ENCODE results near the gene TXNDC12. TPM values are rescaled to one million over a fixed set of nuclear protein-coding genes. Genes with fewer than 3 reads are reported as not detected.
"Not testable (repeated sequence)": the region's sequence is repeated elsewhere in the genome, so short reads cannot be mapped to it uniquely, and the experiment has no call there.

The TXNDC12 gene
- total RNA-seq, 1 donor from 2014 or later = 85.7 TPM

DNA sequence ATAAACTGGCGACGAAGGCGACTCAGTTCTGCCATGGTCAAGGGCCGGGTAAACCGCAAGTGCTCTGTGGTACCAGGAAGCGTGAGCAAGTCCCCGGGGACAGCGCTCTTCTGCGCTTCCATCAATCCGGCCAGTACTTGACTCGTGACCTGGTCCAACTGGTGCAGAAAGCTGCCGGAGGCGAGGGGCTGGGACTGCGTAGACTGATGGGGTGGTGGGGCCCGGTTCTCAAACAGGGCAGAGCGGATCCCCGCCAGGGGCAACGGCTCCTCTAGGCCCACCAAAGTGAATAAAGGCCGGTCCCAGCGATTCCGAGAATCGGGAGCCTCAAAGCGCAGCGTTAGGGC lies 22.2 kb downstream of the TXNDC12 start:
- peak overlapping the region; percentile 89 for H3K4me3 ChIP-seq (ENCODE audit: low read depth, low read length)
- TF ChIP-seq, protein P1, sequence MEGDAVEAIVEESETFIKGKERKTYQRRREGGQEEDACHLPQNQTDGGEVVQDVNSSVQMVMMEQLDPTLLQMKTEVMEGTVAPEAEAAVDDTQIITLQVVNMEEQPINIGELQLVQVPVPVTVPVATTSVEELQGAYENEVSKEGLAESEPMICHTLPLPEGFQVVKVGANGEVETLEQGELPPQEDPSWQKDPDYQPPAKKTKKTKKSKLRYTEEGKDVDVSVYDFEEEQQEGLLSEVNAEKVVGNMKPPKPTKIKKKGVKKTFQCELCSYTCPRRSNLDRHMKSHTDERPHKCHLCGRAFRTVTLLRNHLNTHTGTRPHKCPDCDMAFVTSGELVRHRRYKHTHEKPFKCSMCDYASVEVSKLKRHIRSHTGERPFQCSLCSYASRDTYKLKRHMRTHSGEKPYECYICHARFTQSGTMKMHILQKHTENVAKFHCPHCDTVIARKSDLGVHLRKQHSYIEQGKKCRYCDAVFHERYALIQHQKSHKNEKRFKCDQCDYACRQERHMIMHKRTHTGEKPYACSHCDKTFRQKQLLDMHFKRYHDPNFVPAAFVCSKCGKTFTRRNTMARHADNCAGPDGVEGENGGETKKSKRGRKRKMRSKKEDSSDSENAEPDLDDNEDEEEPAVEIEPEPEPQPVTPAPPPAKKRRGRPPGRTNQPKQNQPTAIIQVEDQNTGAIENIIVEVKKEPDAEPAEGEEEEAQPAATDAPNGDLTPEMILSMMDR (conservative IDR thresholded peaks at IDR 0.05; ENCODE audit: low read depth, low read length) = no peak
- DNase-seq (ENCODE audit: low read depth) = no peak

DNA sequence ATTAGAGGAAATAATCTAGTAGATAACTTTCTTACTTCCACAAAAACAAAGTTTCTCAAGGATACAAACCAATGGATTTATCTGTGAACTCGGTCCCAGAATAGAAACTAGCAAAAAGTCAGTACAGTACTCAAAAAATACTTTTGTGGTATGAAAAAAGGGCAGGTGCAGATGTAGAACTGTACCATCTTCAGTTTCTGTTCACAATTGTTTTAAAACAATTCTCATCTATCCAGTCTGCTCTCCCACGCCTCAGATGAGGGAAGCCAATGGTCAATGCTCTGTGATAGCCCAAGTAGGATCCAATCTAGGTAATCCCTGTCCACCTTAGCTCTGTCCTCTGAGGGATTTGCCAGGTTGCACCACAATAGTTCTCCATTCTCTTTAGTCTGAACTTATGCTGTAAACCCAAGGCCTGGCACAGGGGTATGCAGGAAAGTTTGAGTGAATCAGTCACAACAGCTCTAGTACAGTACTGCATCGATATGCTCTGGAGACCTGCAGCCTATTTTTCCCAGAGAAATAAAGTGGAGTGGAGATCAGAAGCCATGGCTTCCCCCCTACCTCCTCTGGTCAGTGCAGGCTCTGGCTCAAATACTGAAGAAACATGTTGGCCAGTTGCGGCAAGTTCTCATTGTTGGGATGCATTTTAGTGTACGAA lies 22.7 kb downstream of the TXNDC12 start:
- no peak for DNase-seq (ENCODE audit: low read depth)

DNA sequence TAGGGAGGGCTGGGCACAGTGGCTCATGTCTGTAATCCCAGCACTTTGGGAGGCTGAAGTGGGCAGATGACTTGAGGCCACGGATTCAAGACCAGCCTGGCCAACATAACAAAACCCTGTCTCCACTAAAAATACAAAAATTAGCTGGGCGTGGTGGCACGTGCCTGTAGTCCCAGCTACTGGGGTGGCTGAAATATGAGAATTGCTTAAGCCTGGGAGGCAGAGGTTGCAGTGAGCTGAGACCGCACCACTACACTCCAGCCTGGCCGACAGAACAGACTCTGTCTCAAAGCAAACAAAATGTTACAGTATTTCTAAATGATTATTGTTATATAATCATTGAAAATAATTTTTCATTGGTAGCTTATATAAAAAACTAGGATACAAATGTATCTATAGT lies 26.2 kb downstream of the TXNDC12 start:
- H3K4me3 ChIP-seq (ENCODE audit: low read depth, low read length); DNase-seq (ENCODE audit: low read depth): not testable (repeated sequence)

More for the DNA sequence above, 22.7 kb downstream of the TXNDC12 start:
- peak overlapping the region; percentile 89 for H3K4me3 ChIP-seq (ENCODE audit: low read depth, low read length)
- TF ChIP-seq, protein P1 (conservative IDR thresholded peaks at IDR 0.05; ENCODE audit: low read depth, low read length) = no peak

DNA sequence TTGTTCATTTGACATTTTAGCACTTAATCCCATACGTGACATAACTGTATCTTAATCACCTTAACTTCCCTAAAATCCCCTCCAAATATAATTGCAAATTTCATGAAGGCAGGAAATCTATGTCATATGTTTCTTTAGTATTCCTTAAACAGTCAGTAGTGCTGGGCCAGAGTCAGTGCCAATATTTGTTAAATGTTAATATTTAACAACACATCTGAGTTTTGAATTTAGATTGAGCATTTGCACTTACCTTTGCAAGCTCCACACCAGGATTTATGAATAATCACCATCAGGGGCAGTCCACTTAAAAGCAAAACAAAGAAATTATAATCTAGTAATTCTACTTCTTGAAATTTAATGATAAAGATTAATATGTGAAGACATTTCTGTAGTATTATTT lies 26.7 kb downstream of the TXNDC12 start:
- DNase-seq (ENCODE audit: low read depth) = no peak
- TF ChIP-seq, protein P1 (conservative IDR thresholded peaks at IDR 0.05; ENCODE audit: low read depth, low read length) = no peak
- H3K4me3 ChIP-seq (ENCODE audit: low read depth, low read length) = no peak overlapping the region

DNA sequence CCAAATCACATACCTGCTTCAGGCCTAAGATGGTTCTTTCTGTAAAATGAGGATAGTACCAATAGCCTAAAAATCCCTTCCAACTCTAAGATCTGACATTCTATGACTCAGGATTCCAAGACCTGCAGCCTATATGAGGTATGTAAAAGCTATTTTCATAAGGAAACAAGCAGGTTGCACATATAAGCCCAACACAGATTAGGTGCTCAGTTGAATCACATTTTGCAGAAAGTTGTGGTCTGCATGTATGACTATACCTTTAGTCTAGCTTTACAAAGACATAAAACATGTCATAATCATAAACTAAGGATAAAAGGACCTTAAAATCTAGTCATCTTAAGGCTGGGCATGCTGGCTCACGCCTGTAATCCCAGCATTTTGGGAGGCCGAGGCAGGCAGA lies 28.7 kb downstream of the TXNDC12 start:
- no peak for DNase-seq (ENCODE audit: low read depth)
- TF ChIP-seq, protein P1 (conservative IDR thresholded peaks at IDR 0.05; ENCODE audit: low read depth, low read length) = no peak
- H3K4me3 ChIP-seq (ENCODE audit: low read depth, low read length) = no peak overlapping the region

DNA sequence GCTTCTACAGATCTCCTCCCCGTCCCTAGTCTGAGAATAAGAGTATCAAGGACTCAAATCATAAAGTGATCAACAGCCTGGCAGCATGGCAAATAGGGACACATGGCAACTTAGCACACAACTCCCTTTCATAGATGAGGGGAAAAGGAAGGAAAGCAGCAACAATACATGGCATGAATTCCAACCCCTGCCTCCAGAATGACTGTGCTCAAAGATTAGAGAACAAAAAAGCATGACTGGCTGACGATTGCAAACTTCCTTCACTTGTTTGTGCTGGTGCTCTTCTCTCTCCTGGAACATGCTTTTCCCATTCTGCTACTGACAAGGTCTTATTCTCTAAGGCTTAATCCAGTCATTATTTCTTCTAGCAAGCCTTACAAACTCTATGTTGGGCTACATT lies 32.9 kb downstream of the TXNDC12 start:
- H3K4me3 ChIP-seq (ENCODE audit: low read depth, low read length) = no peak overlapping the region
- DNase-seq (ENCODE audit: low read depth) = no peak
- TF ChIP-seq, protein P1 (conservative IDR thresholded peaks at IDR 0.05; ENCODE audit: low read depth, low read length) = no peak

DNA sequence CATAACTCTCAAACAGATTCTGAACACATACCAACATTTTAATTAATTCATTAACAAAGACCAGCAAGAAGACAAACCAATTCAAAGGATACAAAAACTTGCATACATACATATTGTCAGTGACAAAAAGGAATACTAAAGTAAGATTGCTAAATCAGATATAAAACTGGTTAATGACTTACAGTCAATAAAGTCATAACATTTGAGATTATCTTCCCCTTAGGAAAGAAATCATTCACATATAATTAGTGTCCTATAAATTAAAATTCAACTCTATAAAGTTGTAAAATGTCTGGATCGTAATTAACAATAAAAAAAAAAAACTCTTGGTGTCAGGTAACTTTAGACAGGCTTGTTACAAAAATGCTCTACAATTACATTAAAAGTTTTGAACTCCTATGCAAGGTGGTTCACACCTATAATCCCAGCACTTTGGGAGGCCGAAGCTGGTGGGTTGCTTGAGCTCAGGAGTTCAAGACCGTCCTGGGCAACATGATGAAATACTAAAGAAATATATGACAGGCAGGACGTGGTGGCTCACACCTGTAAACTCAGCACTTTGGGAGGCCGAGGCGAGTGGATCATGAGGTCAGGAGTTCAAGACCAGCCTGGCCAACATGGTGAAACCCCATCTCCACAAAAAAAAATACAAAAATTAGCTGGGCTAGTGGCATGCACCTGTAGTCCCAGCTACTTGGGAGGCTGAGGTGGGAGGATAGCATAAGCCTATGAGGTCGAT lies 46.8 kb downstream of the TXNDC12 start:
- DNase-seq (ENCODE audit: low read depth) = no peak

More for the DNA sequence above, 46.8 kb downstream of the TXNDC12 start:
- no peak overlapping the region for H3K4me3 ChIP-seq (ENCODE audit: low read depth, low read length)
- TF ChIP-seq, protein P1 (conservative IDR thresholded peaks at IDR 0.05; ENCODE audit: low read depth, low read length) = no peak
